Ramos (cell line): ENCODE results near the gene TFAM.

Experiments
- in situ Hi-C: fragments of 300-500 bp; cut with MboI; formaldehyde crosslinking; loops from one replicate; pipeline ENCODE4 v1.14.3; 2022; ENCODE audit warnings: low sequenced_read_pairs; ENCODE audit not compliant: unreplicated experiment

The TFAM gene

DNA sequence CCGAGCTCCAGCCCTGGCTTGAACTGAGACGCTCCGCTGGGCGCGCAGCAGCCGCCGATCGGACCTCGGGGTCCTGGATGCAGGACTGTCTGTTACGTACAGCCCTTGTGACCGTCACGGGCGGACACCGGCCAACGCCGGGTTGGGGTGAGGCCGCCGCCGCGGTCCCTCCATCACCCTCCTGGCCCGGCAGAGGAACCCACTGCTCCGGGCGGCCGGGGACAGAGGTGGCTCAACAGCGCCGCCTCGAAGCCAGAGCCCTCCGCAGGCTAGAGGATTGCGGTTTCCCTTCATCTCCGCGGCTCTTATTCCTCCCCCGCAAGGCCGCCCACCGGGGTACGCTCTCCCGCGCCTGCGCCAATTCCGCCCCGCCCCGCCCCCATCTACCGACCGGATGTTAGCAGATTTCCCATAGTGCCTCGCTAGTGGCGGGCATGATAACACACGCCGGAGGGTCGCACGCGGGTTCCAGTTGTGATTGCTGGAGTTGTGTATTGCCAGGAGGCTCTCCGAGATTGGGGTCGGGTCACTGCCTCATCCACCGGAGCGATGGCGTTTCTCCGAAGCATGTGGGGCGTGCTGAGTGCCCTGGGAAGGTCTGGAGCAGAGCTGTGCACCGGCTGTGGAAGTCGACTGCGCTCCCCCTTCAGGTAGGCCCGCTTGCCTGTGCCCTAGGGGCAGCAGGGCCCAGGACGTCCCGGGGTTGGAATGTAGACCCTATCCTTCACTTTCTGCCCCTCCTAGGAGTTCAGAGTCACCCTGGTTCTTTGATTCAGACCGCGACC, at the start of gene TFAM:
TFAM (plus strand) TSS at position 412 of the 785 bp plus-strand sequence; CDS start at position 550, 138 bp downstream.
- in situ Hi-C loops: no loop called here

DNA sequence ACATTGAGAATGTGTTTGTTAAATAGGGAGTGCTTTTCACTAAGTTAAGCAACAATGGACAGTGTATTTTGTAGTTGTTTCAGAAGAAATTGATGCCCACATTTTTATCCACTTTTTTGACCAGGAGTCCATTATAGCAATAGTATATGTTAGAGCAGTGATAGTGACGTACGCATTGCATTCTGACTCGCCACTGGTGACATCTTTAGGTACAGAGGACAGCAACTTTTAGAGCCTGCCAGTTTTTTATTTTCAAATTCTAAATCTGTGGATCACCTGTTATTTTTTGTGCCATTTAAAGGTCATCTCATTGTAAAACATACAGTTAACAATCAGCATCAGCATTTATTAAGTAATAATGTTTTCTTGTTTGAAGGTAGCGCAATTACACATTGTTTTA, 49.0 kb upstream of the TFAM start:
- in situ Hi-C loops: no loop called here

DNA sequence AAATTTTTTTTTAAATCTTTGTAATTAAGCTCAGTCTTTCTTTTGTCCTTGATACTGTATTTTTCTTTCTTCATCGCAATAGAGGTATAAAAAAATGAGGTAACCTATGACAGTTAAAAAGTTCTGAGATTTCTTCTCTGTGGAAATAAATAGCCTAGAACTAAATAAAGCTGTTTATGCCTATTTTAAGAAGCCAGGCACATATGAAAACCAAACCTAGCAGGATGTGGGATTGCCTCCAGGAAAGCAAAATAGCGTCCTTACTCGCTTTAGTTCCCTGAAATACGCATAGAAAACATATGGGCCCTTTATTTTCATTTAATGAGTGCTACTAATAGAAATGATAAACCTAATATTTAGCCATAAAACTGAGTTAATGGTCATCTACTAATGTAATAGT, 43.8 kb upstream of the TFAM start:
- in situ Hi-C loops: no loop called here

DNA sequence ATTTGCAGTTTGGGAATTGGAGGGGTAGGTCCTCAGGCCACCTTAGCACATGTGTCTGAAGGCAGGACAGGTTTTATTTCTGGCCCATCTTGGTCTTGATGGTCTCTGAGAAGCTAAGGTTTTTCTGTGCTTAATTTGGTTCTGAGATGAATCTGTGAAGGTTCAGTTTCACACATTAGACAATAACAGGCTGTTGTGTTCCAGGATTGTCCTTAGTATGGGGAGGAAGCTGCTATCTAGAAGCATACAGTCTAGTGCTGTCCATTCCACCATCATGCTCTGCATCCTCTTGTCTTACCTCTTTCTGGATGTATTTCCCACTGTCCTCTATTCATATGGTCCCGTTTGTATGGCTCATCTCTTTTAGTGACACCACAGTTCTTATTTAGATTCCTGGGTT, 43.3 kb upstream of the TFAM start:
- in situ Hi-C loops: no loop called here

DNA sequence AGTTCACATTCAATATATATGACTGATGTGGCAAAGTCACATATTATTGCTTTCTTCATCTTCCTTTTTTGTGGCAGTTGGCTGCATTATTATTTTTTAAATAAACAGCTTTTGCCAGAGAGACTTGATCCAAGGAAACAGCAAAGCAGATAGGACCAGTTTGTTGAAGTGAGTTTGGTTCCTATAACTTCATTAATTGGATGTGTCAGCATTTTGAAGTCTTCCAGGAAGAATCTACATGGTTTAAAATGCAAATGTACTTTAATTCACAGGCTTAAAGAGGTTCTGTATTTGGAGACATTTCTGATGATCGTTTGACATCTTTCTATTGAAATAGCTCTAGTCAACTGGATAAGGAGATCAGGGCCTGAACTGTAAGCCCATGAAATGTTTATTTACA, 37.2 kb upstream of the TFAM start:
- in situ Hi-C loops: no loop called here

DNA sequence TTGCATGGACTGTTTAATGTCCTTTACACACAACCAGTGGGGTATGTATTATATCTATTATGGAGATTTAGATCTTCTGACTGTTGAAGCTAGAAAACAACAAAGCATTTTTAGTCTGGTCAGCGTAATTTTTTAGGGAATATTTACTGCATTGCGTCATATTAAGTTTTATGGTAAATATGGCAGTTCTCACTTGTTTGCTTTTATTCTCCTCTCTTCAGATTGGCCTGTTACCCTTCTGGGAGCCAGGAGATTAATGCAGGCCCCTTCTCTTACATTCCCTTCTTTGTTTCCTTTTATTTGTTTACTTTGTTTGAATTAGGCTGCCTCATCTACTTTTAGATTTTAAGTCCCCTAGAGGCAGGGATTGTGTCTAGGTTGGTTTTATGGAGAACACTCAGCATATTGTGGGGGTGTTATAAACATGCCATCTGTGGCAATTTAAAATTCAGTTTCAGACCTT, 36.6 kb upstream of the TFAM start:
- in situ Hi-C loops: no loop called here

DNA sequence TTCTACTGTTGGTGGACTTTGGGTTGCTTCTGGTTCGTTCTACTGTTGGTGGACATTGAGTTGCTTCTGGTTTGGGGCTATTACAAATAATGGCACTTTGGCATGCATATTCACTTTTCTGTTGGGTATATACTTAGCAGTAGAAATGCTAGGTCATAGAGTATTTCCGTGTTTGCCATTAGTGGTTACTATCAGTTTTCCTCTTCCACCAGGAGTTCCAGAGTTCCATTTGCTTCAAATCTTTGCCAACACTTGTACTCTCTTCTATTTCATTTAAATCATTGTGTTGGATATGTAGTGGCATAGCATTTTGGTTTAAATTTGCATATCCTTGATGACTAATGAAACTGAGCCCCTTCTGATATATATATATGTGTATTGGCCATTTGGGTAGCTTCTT, 35.2 kb upstream of the TFAM start:
- in situ Hi-C loops: no loop called here

DNA sequence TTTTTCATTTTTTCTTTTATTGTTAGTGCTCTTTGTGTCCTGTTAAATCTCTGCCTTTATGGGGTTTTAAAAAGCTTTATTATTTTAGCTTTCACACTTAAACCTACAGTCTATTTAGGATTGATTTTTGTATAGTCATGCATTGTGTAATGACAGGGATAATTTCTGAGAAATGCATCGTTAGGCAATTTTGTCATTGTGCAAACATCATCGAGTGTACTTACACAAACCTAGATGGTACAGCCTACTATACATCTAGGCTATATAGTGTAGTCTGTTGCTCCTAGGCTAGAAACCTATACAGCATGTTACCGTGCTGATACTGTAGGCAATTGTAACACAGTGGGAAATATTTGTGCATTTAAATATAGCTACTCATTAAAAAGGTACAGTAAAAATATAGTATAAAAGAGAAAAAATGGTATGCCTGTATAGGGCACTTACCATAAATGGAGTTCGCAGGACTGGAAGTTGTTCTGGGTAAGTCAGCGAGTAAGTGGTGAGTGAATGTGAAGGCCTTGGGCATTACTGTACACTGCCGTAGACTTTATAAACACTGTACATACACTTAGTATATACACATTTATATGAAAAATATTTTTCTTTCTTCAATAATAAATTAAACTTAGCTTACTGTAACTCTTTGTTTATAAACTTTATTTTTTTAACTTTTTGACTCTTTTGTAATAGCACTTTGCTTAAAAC, 34.4 kb upstream of the TFAM start:
- in situ Hi-C loops: no loop called here

DNA sequence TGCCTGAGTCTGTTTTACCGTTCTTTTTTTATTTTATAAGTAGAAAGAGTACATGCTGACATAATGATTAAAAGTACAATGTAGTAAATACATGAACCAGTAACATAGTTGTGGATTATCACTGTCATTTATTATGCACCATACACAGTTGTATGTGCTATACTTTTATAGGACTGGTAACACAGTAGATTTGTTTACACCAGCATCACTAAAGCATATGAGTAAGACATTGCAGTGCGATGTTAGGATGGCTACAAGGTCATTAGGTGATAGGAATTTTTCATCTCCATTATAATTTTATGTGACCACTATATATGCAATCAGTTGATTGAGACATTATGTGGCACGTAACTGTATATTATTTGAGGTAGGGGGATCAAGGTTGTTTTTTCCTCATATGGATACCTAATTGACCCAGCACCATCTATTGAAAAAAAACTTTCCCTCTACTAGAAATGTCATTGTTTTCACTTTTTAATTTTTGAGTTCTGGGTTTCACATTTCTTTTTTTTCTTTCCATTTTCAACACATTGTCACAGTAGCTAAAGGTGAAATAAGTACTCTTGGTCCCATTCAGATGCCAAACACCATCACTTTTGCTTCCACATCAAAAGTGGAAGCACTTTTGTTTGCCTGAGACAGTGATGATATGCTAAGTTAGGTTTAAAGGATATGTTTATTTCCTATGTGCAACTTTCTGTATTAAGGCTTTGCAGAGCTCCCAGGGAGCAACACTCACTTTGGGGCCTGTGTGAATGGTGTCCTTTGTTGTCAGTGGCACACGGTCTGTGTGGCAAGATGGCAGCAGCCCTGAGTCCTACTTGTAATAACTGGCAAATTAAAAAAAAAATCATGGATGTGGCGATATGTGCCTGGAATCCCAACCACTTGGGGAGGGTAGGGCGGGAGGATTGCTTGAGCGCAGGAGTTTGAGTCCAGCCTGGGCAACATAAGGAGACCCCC, 33.3 kb upstream of the TFAM start:
- in situ Hi-C loops: no loop called here

DNA sequence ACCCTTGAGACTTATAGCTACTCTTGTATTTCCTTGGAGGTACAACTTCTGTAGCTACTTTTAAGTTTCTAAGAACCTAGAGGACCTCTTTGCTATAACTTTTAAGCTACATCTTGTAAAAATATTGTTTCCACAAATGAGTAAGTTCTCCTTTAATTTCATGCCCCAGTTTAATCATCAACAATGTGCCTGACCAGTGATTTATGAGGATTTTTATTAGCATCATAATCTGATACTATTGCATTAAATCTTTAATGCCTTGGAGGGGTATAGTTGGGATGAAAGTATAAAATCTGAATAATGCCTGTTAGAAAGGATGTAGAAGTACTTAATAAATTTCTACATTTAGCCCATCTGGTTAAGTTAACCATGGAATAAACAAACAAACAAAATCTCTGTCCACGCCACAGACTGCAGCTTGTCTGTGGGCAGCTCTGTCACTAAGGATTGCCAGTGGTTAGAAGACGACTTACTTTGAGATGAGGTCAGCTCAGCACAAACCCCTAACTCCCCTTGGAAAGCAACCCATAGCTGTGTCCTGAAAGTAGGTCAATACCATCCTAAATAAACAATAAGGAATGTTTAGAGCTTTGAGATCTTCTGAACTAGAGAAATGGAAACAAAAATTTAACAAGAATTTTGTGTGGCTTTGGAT, 32.1 kb upstream of the TFAM start:
- in situ Hi-C loops: no loop called here

DNA sequence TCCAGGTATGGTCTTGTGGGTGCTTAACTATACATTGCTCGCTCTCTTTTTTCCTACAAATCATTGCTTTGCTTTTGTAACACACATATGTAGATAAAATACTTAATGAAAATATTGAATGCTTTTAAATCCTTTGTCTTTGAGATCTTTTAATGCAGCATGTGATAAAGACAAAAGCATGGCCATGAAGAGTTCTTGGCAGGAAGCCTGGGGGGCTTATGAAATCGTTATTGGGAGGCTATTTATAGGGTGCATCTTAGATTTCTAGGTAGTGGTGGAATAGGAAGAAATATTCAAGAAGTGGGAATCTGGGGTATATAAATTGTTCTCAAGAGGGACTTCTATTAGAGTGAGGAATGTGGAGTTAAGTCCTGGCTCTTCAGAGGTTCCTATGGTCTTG, 28.5 kb upstream of the TFAM start:
- in situ Hi-C loops: no loop called here

DNA sequence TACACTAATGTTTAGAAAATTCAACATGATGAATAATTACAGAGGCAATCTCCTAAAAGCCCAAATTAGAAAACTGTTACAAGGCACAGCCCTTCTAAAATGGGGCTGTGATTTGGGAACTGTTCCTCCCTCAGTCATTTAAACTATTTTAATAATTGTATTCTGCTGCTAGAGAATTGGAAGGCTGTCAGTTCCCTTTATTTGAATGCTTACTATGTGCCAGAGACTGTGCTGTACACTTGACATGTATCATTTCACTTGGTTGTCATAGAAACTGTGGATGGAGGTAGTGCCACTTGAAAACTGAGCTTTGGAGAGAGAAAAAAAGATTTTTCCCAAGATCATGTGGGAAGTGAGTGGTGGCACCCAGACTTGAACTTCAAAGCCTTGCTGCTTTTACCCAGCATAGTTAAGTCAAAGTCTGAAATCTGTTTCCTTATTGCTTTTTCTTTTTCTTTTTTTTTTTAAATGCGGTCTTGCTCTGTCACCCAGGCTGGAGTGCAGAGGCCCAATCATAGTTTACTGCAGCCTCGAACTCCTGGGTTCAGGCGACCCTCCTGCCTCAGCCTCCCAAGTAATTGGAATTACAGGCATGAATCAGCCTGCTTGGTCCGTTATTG, 26.8 kb upstream of the TFAM start:
- in situ Hi-C loops: no loop called here

DNA sequence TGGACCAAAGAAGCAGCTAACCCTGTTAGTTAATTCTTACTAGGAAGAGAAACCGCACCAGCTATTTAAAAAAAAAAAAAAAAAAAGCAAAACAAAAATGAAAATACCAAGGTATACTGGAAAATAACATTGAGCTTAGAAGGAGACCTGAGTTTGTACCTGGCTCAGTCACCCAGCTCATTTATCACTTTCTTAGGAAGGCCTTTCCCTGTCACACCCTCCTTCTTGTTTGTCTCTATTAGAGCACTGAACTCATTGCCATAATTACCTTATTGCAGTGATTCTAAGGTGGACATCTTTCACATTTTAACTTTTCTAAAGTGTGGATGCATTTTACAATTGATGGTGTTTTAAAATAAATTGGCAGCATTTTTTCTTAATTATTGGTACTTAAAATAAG, 26.3 kb upstream of the TFAM start:
- in situ Hi-C loops: no loop called here

DNA sequence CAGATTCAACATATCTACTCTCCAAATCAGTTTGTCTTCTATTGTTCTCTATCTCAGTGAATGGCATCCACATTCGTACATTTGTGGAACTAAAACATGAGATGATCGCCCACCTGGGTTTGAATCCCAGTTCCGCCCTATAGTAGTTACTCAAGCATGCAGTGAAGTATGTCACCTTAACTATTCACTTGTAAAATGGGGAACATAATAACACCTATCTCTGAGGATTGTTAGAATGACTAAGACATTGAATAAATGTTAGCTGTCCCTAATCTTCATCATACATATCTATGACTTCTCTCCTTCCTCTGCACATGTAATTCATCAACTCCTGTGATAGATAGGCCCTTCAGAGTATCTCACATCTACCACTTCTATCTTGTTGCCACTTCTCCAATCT, 25.7 kb upstream of the TFAM start:
- in situ Hi-C loops: no loop called here

DNA sequence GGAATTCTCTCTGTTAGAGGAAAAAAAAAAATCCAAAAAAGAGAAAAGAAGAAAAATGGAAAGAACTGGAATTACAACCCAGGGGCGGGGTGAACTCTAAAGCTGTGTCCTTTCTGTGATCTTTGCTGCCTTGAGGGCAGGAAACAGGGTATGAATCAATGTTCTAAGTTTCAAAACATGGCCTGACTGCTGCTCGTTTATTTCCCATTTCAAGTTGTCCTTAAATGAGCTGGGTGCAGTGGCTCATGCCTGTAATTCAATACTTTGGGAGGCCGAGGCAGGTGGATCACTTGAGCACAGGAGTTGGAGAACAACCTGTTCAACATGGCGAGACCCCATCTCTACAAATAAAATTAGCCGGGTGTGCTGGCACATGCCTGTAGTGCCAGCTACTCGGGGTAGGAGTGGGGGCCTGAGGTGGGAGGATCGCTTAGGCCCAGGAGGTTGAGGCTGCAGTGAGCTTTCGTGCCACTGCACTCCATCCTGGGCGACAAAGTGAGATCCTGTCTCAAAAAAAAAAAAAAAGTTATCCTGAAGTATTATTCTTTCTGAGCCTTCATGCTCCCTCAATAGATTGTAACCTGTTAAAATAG, 24.7 kb upstream of the TFAM start:
- in situ Hi-C loops: no loop called here

DNA sequence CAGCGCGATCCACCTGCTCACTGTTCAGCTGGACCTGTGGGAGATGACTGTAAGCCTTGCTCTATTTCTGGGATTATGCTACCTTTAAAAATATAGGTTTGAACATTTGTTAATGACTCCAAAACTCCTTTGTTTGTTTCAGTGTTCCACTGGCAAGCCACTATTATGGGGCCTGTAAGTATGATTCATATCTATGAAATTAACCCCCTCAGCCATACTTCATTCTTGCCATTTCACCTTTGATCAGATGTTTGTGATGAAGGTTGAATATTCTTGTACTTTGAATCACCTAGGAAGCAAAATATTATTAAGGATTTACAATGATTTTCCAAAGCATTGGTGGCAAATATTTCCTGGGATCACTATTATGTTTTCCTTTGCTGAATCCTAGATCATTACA, 23.9 kb upstream of the TFAM start:
- in situ Hi-C loops: no loop called here

DNA sequence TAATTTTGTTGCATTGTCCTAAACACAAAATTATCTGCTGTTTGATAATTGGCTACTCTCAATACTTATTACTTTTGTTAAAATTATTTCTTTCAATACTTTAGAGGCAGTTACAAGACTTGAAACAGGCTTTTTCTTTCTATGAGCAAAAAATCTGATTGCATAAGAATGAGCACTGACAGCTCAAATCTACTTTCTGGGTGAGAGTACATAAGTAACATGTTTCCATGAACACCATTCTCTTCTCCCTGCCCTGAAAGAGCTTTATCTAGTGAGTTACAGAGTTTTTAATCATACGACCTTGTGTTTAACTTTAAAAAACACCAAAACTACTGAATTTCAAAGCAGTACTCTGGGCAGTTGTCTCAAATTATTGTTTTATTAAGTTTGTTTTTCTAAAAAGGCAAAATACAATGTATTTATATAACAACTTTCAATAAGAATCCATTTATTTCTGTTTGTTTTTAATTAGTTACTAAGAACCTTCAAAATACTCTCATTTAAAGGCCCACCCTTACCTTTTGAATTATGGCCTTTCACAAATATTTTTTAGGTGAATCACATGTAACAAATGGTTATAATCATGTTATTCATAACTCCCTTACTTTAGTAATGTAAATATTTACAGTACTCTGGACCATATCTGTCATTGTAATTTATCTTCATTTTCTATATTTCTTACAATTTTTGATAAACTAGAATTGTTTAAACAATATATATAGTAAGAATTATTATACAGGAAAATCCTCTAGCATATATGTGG, 23.0 kb upstream of the TFAM start:
- in situ Hi-C loops: no loop called here

DNA sequence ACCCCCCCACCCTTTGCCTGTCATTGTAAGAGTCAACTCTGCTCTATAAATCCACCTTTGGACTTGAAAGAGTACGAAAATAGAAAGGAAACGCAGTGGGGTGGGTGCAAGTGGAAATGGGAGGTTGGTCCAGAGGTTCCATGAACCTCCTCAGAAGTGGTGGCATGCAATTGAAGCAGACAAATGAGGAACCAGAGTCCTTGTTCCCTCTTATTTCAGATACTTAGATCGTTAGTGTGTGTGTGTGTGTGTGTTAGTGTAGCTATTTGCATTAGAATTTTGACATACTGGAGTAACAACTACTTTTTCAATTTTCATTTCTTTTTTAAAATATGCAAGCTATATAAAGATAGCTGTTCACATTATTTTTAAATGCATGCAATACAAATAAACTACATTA, 18.1 kb upstream of the TFAM start:
- in situ Hi-C loops: no loop called here

DNA sequence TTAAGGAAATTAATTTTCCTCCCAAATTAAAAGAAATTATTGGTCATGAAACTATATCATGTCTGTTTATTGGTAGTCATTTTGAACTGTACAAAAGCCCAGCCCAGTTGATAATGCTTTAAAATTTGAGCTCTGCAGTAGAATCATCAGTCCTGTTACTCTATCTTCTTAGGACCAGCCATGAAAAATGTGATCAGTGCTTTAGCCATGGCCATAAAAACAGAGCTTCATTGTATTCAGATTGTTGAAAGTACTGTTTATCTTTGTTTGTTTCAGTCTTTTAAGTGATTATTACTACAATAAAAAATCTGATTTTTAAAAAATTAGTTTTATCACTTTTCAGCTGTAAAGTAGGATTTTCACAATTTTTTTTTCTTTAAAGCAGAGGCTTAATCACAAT, 13.7 kb upstream of the TFAM start:
- in situ Hi-C loops: no loop called here
